Thoracic aorta (tissue), 2 donors: Measurements from ENCODE around the gene GLRX2. TPM values are rescaled to one million over a fixed set of nuclear protein-coding genes. Genes with fewer than 3 reads are reported as not detected.

Source experiments
- ATAC-seq: fragments of 150-250 bp; one replicate; pipeline ENCODE4 v1.8.0; 2017; ENCODE audit warnings: low read depth; ENCODE audit not compliant: insufficient number of reproducible peaks, low FRiP score
- DNase-seq: peaks from one replicate; pipeline ENCODE4 v3.0.0-alpha.2; 2020; ENCODE audit warnings: low spot score
- H3K27ac ChIP-seq, 2 donors: fragments of 200-600 bp; sonication (generic); 1 replicate in 1 of 2; 2 replicates in 1 of 2; pipeline ENCODE4 v1.5.1; 2016; ENCODE audit warnings: mild to moderate bottlenecking in 2 of 2, moderate library complexity in 2 of 2
- H3K27me3 ChIP-seq: fragments of 200-600 bp; sonication (generic); replicated peaks from 2 replicates; pipeline ENCODE4 v1.6.0; 2016; ENCODE audit warnings: mild to moderate bottlenecking; ENCODE audit not compliant: insufficient read depth
- H3K36me3 ChIP-seq: fragments of 200-600 bp; sonication (generic); one replicate; pipeline ENCODE4 v1.5.1; 2016
- H3K4me1 ChIP-seq, 2 donors: fragments of 200-600 bp; sonication (generic); 1 replicate in 1 of 2; 2 replicates in 1 of 2; pipeline versions ENCODE4 v1.5.1 to v1.6.0; 2016; ENCODE audit warnings: low read depth in 2 of 2, mild to moderate bottlenecking in 1 of 2; ENCODE audit not compliant: control insufficient read depth in 1 of 2
- H3K4me3 ChIP-seq: fragments of 200-600 bp; sonication (generic); 2 replicates; pipeline ENCODE4 v1.5.1; 2016; ENCODE audit warnings: mild to moderate bottlenecking
- H3K9me3 ChIP-seq: fragments of 200-600 bp; sonication (generic); 2 replicates; pipeline ENCODE4 v1.5.1; 2016
- CTCF ChIP-seq: fragments of 200-600 bp; sonication (generic); IDR thresholded peaks from one replicate; pipeline ENCODE4 v1.5.1; 2019; ENCODE audit warnings: antibody characterized with exemption
- total RNA-seq, 2 donors: library from RNA; depleted of rRNA; stranded (reverse); fragments of >200 nt; gene quantifications; one replicate each; pipeline versions ENCODE4 v1.1.0 to v1.2.3, GENCODE V29; 2016

GLRX2 gene
- total RNA-seq, 2 donors from 2014 or later = 4.7 to 8.3 TPM

DNA sequence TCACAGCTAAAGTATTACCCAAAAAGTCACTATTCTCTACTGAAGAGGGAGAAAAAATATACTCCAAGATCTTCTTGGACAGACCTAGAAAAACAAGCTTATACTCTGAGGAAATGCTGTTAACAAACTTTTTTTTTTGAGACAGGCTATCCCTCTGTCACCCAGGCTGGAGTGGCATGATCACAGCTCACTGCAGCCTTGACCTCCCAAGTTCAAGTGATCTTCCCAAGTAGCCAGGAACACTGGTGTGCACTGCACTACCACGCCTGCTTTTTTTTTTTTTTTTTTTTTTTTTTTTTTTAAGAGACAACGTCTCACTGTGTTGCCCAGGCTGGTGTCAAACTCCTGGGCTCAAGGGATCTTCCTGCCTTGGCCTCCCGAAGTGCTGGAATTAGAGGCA lies 17.3 kb downstream of the GLRX2 start:
- DNase-seq = no peak
- H3K27me3 ChIP-seq = no peaks in the 10 kb centered on the region
- no peak for TF ChIP-seq CTCF
- peaks cover 6% of the 10 kb centered on the region for H3K36me3 ChIP-seq
- no peak for ATAC-seq
- no peak overlapping the region for H3K4me3 ChIP-seq
- H3K9me3 ChIP-seq = no peaks in the 10 kb centered on the region
- H3K4me1 ChIP-seq = peaks cover 0 to 11% of the 10 kb centered on the region in 2 donors
- H3K27ac ChIP-seq = no peak overlapping the region

GRCh38 chr1:193086342-193086741 lies 18.9 kb downstream of the GLRX2 start:
- no peak for TF ChIP-seq CTCF
- DNase-seq (no peak), ATAC-seq (no peak)
- peaks cover 8% of the 10 kb centered on the region for H3K36me3 ChIP-seq
- H3K27me3 ChIP-seq = no peaks in the 10 kb centered on the region
- H3K27ac ChIP-seq = no peak overlapping the region
- peaks cover 0 to 11% of the 10 kb centered on the region in 2 donors for H3K4me1 ChIP-seq
- no peaks in the 10 kb centered on the region for H3K9me3 ChIP-seq
- no peak overlapping the region for H3K4me3 ChIP-seq

DNA sequence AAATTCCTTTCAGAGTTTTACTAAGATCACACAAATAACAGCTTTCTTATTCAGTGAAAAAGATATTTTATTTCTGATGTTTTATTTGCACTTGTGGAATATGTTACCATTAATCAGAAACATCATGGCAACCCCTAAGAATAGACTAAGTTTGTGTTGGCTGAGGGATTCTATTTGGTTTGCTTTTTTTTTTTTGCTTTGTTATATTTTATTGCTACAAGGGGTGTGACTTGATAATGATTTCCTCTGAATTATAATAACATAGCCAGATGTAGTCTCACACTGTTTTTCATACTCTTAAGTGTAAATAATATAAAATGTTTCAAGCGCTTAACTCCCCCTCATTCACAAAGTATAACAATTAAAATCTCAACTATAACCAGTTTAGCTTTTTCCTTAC lies 20.0 kb downstream of the GLRX2 start:
- Histone ChIP-seq H3K36me3 (peaks cover 8% of the 10 kb centered on the region), H3K9me3 (no peaks in the 10 kb centered on the region), H3K4me1 (peaks cover 0 to 11% of the 10 kb centered on the region in 2 donors), H3K27me3 (no peaks in the 10 kb centered on the region), H3K4me3 (no peak overlapping the region), H3K27ac (no peak overlapping the region)
- TF ChIP-seq CTCF = no peak
- no peak for DNase-seq
- ATAC-seq = no peak

- Histone ChIP-seq H3K27me3 (no peaks in the 10 kb centered on the region), H3K4me3 (no peak overlapping the region), H3K9me3 (no peaks in the 10 kb centered on the region), H3K36me3 (peaks cover 15% of the 10 kb centered on the region), H3K4me1 (peaks cover 0 to 11% of the 10 kb centered on the region in 2 donors), H3K27ac (no peak overlapping the region)
- TF ChIP-seq CTCF = no peak
- DNase-seq = no peak
- ATAC-seq = no peak
Measured at GRCh38 chr1:193083365-193084088, 21.7 kb downstream of the GLRX2 start.

DNA sequence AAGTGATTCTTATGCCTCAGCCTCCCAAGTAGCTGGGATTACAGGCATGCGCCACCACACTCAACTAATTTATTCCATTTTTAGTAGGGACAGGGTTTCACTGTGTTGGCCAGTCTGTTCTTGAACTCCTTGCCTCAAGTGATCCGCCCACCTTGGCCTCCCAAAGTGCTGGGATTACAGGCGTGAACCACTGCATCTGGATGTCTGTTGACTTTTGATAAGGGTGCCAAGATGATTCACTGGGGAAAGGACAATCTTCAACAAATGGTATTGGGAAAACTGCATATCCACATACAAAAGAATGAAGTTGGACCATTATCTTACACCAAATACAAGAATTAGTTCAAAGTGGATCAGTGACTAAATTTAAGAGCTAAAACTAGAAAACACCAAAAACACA lies 26.0 kb downstream of the GLRX2 start:
- DNase-seq = no peak
- ATAC-seq = no peak
- Histone ChIP-seq H3K27ac (no peak overlapping the region), H3K4me3 (no peak overlapping the region), H3K9me3 (peaks cover 2% of the 10 kb centered on the region), H3K36me3 (peaks cover 30% of the 10 kb centered on the region), H3K27me3 (no peaks in the 10 kb centered on the region), H3K4me1 (no peaks in the 10 kb centered on the region)
- TF ChIP-seq CTCF = no peak
